GM18519 (cell line): ENCODE results near the gene MTCL1.
"Not testable (repeated sequence)": the region's sequence is repeated elsewhere in the genome, so short reads cannot be mapped to it uniquely, and the experiment has no call there.

ENCODE experiments used
- ATAC-seq: cut with Tn5 transposase; IDR thresholded peaks from one replicate; pipeline ENCODE4 v1.9.1; 2021; ENCODE audit warnings: mild to moderate bottlenecking, moderate library complexity; ENCODE audit not compliant: unreplicated experiment, low FRiP score

MTCL1 gene

GRCh38 chr18:8741117-8741516, 35.8 kb downstream of the MTCL1 start:
- ATAC-seq: no peak

GRCh38 chr18:8741532-8741931, 36.2 kb downstream of the MTCL1 start:
- no peak for ATAC-seq

GRCh38 chr18:8742387-8743361, 37.3 kb downstream of the MTCL1 start:
- no peak for ATAC-seq

GRCh38 chr18:8744038-8744437, 38.7 kb downstream of the MTCL1 start:
- ATAC-seq: no peak

GRCh38 chr18:8744656-8745055, 39.3 kb downstream of the MTCL1 start:
- ATAC-seq: no peak

GRCh38 chr18:8745355-8746014, 40.1 kb downstream of the MTCL1 start:
- no peak for ATAC-seq

GRCh38 chr18:8747440-8747937, 42.1 kb downstream of the MTCL1 start:
- no peak for ATAC-seq

- ATAC-seq: no peak
Measured at GRCh38 chr18:8749492-8749891, 44.1 kb downstream of the MTCL1 start.

GRCh38 chr18:8750954-8751415, 45.6 kb downstream of the MTCL1 start:
- ATAC-seq: no peak

GRCh38 chr18:8751692-8752091, 46.3 kb downstream of the MTCL1 start:
- no peak for ATAC-seq

GRCh38 chr18:8752329-8752728, 47.0 kb downstream of the MTCL1 start:
- ATAC-seq: no peak

GRCh38 chr18:8754995-8755960, 49.9 kb downstream of the MTCL1 start:
- ATAC-seq: peak; percentile 71

- ATAC-seq: no peak
Measured at GRCh38 chr18:8756571-8756970, 51.2 kb downstream of the MTCL1 start.

- ATAC-seq: no peak
Measured at GRCh38 chr18:8757396-8757997, 52.1 kb downstream of the MTCL1 start.

GRCh38 chr18:8758466-8758865, 53.1 kb downstream of the MTCL1 start:
- no peak for ATAC-seq

GRCh38 chr18:8760984-8761383, 55.6 kb downstream of the MTCL1 start:
- no peak for ATAC-seq

- ATAC-seq: not testable (repeated sequence)
Measured at GRCh38 chr18:8761535-8761934, 56.2 kb downstream of the MTCL1 start.

- ATAC-seq: no peak
Measured at GRCh38 chr18:8762968-8763367, 57.6 kb downstream of the MTCL1 start.

GRCh38 chr18:8763611-8764010, 58.3 kb downstream of the MTCL1 start:
- ATAC-seq: no peak
